CD14-positive monocyte (primary cell): ENCODE results near the gene MTSS2. TPM values are rescaled to one million over a fixed set of nuclear protein-coding genes. Genes with fewer than 3 reads are reported as not detected.

Source experiments
- DNase-seq, 3 donors: peaks; one replicate each; pipeline ENCODE4 v3.0.0-alpha.2; 2011 to 2022
- H2AFZ ChIP-seq: 2 replicates; pipeline ENCODE4 v1.6.0; 2012; ENCODE audit warnings: mild to moderate bottlenecking, low read depth, low read length, inconsistent platforms; ENCODE audit not compliant: insufficient read depth, poor library complexity, severe bottlenecking
- H3K27ac ChIP-seq, 2 donors: 1 replicate in 1 of 2; 2 replicates in 1 of 2; pipeline ENCODE4 v1.5.1; 2012 to 2013; ENCODE audit warnings: low read length in 2 of 2, control low read depth in 1 of 2, inconsistent platforms in 1 of 2, low read depth in 1 of 2, mild to moderate bottlenecking in 1 of 2
- H3K27me3 ChIP-seq, 2 donors: one replicate each; pipeline versions ENCODE4 v1.6.0 to v1.6.1; 2011 to 2013; ENCODE audit warnings: low read length in 2 of 2; ENCODE audit not compliant: control insufficient read depth in 2 of 2, insufficient read depth in 2 of 2
- H3K36me3 ChIP-seq, 2 donors: replicated peaks in 1 of 2; 1 replicate in 1 of 2; 2 replicates in 1 of 2; pipeline versions ENCODE4 v1.5.1 to v1.6.1; 2012 to 2013; ENCODE audit warnings: low read length in 2 of 2, control low read depth in 1 of 2, inconsistent platforms in 1 of 2, mild to moderate bottlenecking in 1 of 2; ENCODE audit not compliant: insufficient read depth in 2 of 2, control insufficient read depth in 1 of 2
- H3K4me1 ChIP-seq, 2 donors: 1 replicate in 1 of 2; 2 replicates in 1 of 2; pipeline versions ENCODE4 v1.5.1 to v1.6.1; 2012 to 2013; ENCODE audit warnings: low read length in 2 of 2, control low read depth in 1 of 2, inconsistent platforms in 1 of 2, mild to moderate bottlenecking in 1 of 2, moderate library complexity in 1 of 2; ENCODE audit not compliant: insufficient read depth in 2 of 2, control insufficient read depth in 1 of 2
- H3K4me2 ChIP-seq: replicated peaks from 2 replicates; pipeline ENCODE3; 2012; ENCODE audit warnings: low read length, moderate library complexity, mild to moderate bottlenecking; ENCODE audit not compliant: poor library complexity, severe bottlenecking; ENCODE audit errors: extremely low read depth
- H3K4me3 ChIP-seq, 3 experiments: fragments of 200-600 bp in 1 of 3; sonication (generic) in 1 of 3; replicated peaks in 1 of 3; 1 replicate in 2 of 3; 2 replicates in 1 of 3; pipeline ENCODE4 v1.5.1; 2011 to 2013; ENCODE audit warnings: low read length in 3 of 3, mild to moderate bottlenecking in 3 of 3, control low read depth in 2 of 3, low read depth in 2 of 3, inconsistent platforms in 1 of 3, moderate library complexity in 1 of 3
- H3K79me2 ChIP-seq: 2 replicates; pipeline ENCODE4 v1.6.0; 2012; ENCODE audit warnings: mild to moderate bottlenecking, control low read depth, inconsistent platforms, low read length, moderate library complexity; ENCODE audit not compliant: insufficient read depth
- H3K9ac ChIP-seq: 2 replicates; pipeline ENCODE4 v1.6.0; 2017; ENCODE audit warnings: low read length, mild to moderate bottlenecking; ENCODE audit not compliant: insufficient read depth, poor library complexity, severe bottlenecking
- H3K9me3 ChIP-seq, 2 donors: replicated peaks in 1 of 2; 1 replicate in 1 of 2; 2 replicates in 1 of 2; pipeline versions ENCODE4 v1.5.1 to v1.6.1; 2012 to 2013; ENCODE audit warnings: low read length in 2 of 2, control low read depth in 1 of 2; ENCODE audit not compliant: control insufficient read depth in 1 of 2, insufficient read depth in 1 of 2
- H4K20me1 ChIP-seq: 2 replicates; pipeline ENCODE4 v1.6.0; 2012; ENCODE audit warnings: mild to moderate bottlenecking, low read length, control low read depth, moderate library complexity; ENCODE audit not compliant: insufficient read depth
- H3K27ac Mint-ChIP-seq, 7 donors: one replicate each; pipeline ENCODE4 v1.8.0; 2020; ENCODE audit warnings: mild to moderate bottlenecking in 7 of 7, mixed read lengths in 7 of 7, moderate library complexity in 6 of 7, inconsistent platforms in 2 of 7
- H3K27me3 Mint-ChIP-seq, 3 donors: one replicate each; pipeline ENCODE4 v1.8.0; 2021 to 2022; ENCODE audit warnings: low read depth in 3 of 3, mild to moderate bottlenecking in 3 of 3, mixed read lengths in 3 of 3, moderate library complexity in 3 of 3, inconsistent platforms in 1 of 3
- H3K36me3 Mint-ChIP-seq, 2 donors: one replicate each; pipeline ENCODE4 v1.8.0; 2020; ENCODE audit warnings: mixed read lengths in 2 of 2, inconsistent platforms in 1 of 2, mild to moderate bottlenecking in 1 of 2
- H3K4me1 Mint-ChIP-seq: one replicate; pipeline ENCODE4 v1.8.0; 2020; ENCODE audit warnings: mild to moderate bottlenecking, mixed read lengths
- H3K4me3 Mint-ChIP-seq, 2 donors: one replicate each; pipeline ENCODE4 v1.8.0; 2020; ENCODE audit warnings: mild to moderate bottlenecking in 2 of 2, mixed read lengths in 2 of 2, moderate library complexity in 1 of 2
- H3K9me3 Mint-ChIP-seq, 7 donors: one replicate each; pipeline ENCODE4 v1.8.0; 2020 to 2022; ENCODE audit warnings: mixed read lengths in 7 of 7, mild to moderate bottlenecking in 6 of 7, moderate library complexity in 6 of 7, inconsistent platforms in 2 of 7
- CTCF ChIP-seq: fragments of 200-600 bp; IDR thresholded peaks from one replicate; pipeline ENCODE4 v1.8.0; 2022; ENCODE audit warnings: antibody characterized with exemption, mild to moderate bottlenecking
- WGBS: methylation state at CpG from one replicate; pipeline ENCODE4 v1.1.5; 2013; ENCODE audit warnings: missing lambda C conversion rate; ENCODE audit not compliant: insufficient coverage; 5-methylcytosine and 5-hydroxymethylcytosine counted together
- intact Hi-C, 2 donors: fragments of 100-400 bp; cut with micrococcal nuclease; formaldehyde crosslinking; loops; one replicate each; pipeline versions ENCODE4 v1.15.0 to v1.15.1; 2023
- polyA plus RNA-seq, 3 donors: library from polyadenylated mRNA; depleted of rRNA in 1 of 3; unstranded in 2 of 3; stranded (reverse) in 1 of 3; fragments of 300-500 nt in 2 of 3; fragments of >200 nt in 1 of 3; fragmentation: Illumina TruSeq in 2 of 3; gene quantifications; 1 replicate in 2 of 3; 2 replicates in 1 of 3; pipeline ENCODE4 v1.2.3, GENCODE V29; 2012 to 2021

The MTSS2 gene
- polyA plus RNA-seq, 3 donors, result 1.5 TPM; not detected in 2

GRCh38 chr16:70647441-70648359 is 38.2 kb downstream of the MTSS2 start:
- DNase-seq, result no peak
- intact Hi-C loops, result no loop called here
- Mint-ChIP-seq H3K4me1 (no peaks in the 10 kb centered on the region), H3K9me3 (peaks cover 0 to 3% (median 0%) of the 10 kb centered on the region in 7 donors), H3K36me3 (no peaks in the 10 kb centered on the region), H3K4me3 (no peak overlapping the region), H3K27me3 (peaks cover 4 to 9% (median 7%) of the 10 kb centered on the region in 3 donors), H3K27ac (no peak overlapping the region)
- Histone ChIP-seq H3K4me1 (no peaks in the 10 kb centered on the region), H4K20me1 (no peaks in the 10 kb centered on the region), H3K4me3 (no peak overlapping the region), H3K9ac (no peak overlapping the region), H3K36me3 (no peaks in the 10 kb centered on the region), H3K79me2 (no peaks in the 10 kb centered on the region), H2AFZ (no peak overlapping the region), H3K9me3 (no peaks in the 10 kb centered on the region), H3K4me2 (no peak overlapping the region), H3K27ac (no peak overlapping the region), H3K27me3 (no peaks in the 10 kb centered on the region)
- 95% methylated on average over 14 of the region's 15 CpGs for WGBS
- no peak for TF ChIP-seq CTCF

DNA sequence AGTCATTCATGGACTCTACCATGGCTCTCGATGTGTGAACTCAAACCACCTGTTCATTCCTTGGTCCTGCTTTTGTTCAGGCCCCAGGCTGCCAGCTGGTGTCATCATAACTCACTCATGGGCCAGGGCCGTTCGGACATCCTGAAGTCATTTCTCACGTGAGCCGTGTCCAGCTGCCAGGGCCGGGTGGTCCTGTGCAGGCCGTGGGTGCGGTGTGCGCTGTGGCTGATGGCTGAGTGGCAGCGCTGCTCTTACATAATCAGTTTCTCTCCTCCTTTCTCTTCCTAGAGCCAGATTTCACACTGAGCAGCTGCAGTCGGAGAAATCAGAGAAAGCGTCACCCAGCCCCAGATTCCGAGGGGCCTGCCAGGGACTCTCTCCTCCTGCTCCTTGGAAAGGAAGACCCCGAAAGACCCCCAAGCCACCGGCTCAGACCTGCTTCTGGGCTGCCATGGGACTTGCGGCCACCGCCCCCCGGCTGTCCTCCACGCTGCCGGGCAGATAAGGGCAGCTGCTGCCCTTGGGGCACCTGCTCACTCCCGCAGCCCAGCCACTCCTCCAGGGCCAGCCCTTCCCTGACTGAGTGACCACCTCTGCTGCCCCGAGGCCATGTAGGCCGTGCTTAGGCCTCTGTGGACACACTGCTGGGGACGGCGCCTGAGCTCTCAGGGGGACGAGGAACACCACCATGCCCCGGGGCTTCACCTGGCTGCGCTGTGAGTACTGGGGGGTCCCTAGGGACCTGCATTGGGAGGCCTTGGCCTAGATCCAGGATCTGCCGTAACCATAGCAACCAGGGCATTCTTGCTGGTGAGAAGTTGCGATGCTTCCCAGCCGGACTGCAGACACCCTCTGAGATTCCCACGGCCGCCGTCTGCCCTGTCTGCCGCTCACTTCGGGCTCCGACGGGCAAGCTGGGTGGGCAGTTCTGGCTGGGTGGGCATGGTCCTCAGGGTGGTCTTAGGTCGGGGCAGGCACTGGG is 39.3 kb downstream of the MTSS2 start, which contains the start of gene IL34:
Gene IL34, plus strand, starts transcription at position 300 of the 982 bp plus-strand sequence. Its CDS starts 389 bp downstream, at position 689.
- H3K79me2 ChIP-seq, result no peaks in the 10 kb centered on the region
- no peak for TF ChIP-seq CTCF
- no peaks in the 10 kb centered on the region for H3K36me3 ChIP-seq
- H3K4me3 Mint-ChIP-seq, result no peak within 1 kb of the TSS
- H3K4me3 ChIP-seq, result no peak within 1 kb of the TSS
- no peaks in the 10 kb centered on the region for H3K9me3 ChIP-seq
- no peaks in the 10 kb centered on the region for H4K20me1 ChIP-seq
- H3K27ac Mint-ChIP-seq, result no peak within 1 kb of the TSS
- WGBS, result 95% methylated on average over 26 of the region's 39 CpGs
- no peak within 1 kb of the TSS for H3K27ac ChIP-seq
- intact Hi-C loops, result no loop called here
- peaks cover 4 to 9% (median 4%) of the 10 kb centered on the region in 3 donors for H3K27me3 Mint-ChIP-seq
- no peak for DNase-seq
- no peaks in the 10 kb centered on the region for H3K36me3 Mint-ChIP-seq
- peaks cover 0 to 3% (median 0%) of the 10 kb centered on the region in 7 donors for H3K9me3 Mint-ChIP-seq
- no peak within 1 kb of the TSS for H3K4me2 ChIP-seq
- H3K27me3 ChIP-seq, result no peaks in the 10 kb centered on the region
- H3K4me1 ChIP-seq, result no peaks in the 10 kb centered on the region
- H3K9ac ChIP-seq, result no peak within 1 kb of the TSS
- no peak within 1 kb of the TSS for H2AFZ ChIP-seq
- H3K4me1 Mint-ChIP-seq, result no peaks in the 10 kb centered on the region
